Retina (tissue), 1 donor: ENCODE measurements around the gene ZFC3H1.
"Not testable (repeated sequence)": the region's sequence is repeated elsewhere in the genome, so short reads cannot be mapped to it uniquely, and the experiment has no call there.

ENCODE experiments used
- DNase-seq: peaks from one replicate; pipeline ENCODE4 v3.0.0-alpha.2; 2016

Gene ZFC3H1

DNA sequence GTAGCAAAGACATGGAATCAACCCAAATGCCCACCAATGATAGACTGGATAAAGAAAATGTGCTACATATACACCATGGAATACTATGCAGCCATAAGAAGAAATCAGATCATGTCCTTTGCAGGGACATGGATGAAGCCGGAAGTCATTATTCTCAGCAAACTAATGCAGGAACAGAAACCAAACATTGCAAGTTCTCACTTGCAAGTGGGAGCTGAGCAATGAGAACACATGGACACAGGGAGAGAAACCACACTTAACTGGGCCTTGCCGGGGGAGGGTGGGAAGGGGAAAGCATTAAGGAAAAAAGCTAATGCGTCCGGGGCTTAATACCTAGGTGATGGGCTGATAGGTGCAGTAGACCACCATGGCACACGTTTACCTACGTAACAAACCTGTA, 93.8 kb downstream of the ZFC3H1 start:
- DNase-seq, result not testable (repeated sequence)

GRCh38 chr12:71567537-71567936, 96.1 kb downstream of the ZFC3H1 start:
- DNase-seq, result no peak

DNA sequence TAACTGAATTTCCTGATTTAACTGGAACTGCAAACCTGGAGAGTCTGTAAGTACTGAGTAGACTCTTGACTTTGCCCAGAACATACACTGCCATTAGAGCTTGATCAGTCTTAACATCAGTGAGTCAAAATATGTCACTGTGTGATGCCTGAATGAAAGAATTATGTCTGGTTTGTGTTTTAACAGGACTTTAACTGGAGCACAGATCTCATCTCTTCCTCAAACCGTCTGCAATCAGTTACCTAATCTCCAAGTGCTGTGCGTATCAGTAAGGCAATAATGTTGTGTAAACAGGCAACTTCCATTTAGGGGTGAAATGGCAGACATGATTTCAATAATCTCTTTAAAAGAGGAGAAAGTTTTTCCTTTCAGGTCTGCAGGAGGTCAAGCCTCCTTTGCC, 97.0 kb downstream of the ZFC3H1 start:
- DNase-seq, result no peak

DNA sequence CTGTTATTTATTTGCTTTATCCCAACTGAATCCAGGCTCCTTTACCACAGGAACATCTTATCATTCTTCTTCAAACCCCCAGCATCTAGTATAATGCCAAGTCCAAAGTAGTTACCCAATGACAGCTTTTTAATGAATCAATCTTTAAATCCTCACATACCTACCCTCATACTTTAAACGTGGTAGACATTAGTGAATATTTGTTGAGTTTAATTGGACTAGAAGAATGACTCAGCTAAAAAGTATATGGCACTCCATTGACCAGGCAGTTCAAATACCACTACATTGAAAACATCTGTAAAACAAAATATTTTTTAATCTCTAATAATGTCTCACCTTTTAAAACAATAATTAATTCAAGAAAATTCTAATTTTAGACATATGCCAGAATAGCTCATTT, 98.1 kb downstream of the ZFC3H1 start:
- no peak for DNase-seq

- DNase-seq, result no peak
Observed at GRCh38 chr12:71562676-71563595, 100.7 kb downstream of the ZFC3H1 start.
